ENCODE results near the gene ENAH.

DNA sequence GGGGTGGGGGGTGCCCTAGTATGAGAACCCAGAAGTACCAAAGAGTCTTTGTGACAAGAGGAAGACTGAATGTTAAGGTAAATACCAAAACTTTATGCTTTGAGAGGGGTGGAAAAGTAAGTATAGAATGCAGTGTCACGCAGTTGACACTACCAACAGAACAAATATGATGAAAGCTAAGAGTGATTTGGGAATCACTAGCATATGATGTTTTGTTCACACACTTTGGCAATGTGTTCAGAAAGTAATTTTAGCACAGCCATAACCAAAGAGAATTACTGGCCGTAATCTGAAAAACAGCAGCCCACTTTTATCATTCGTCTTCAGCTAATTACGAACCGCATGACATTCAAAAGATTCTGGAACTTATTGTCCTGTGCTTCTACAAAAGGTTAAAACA, 59.5 kb downstream of the ENAH start:
- TF ChIP-seq EGR1 (conservative IDR thresholded peaks at IDR 0.05) (no peak), POLR2A (conservative IDR thresholded peaks at IDR 0.05) (no peak)
